ENCODE measurements around the gene NCAPD3. TPM values are rescaled to one million over a fixed set of nuclear protein-coding genes. Genes with fewer than 3 reads are reported as not detected.

Gene NCAPD3
- total and polyA plus RNA-seq, 2 donors (not counting 1 experiment from before 2014, with no cell fraction given) = 12.9 to 32.2 TPM

DNA sequence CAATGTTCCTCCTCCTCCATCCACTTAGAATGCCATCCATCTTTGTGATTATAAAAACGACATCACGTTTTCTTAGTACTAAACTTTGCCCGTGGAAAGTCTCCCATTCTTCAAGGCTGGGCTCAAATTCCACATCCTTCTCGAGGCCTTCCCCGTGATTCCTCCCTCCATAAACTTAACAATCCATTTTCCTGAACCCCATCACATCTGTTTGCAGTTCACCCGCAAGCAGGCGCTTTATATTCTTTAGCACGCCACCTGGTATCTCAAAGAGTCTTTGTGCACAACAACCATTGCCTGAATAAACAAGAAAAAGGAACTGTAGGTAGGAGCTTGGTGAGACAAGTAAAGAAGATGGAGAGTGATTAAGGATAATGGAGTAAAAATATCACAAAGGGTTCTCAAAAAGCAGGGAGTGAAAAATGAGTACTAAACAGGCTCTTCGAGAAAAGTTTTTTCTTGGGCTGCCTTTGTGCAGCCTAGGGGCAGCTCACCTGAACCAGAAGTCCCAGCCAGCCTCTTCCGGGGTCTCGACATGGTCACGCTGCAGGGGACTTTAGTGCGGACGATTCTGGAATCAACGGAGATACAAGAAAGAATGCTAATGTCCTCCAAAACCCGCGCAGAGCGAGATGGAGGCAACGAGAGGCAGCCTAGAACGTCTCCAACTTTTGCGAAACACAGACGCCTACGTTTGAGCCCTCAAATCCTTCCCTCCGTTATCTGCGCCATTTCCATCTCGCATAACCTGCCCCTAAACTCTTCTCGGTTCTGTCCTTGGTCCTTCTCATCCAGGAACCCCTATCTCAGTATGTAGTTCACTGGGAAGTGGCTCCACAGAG is 28.8 kb upstream of the NCAPD3 start:
- Mint-ChIP-seq H3K27ac (peak overlapping the region; percentile 18), H3K4me1 (peaks cover 28% of the 10 kb centered on the region), H3K9me3 (ENCODE audit: insufficient read depth) (no peaks in the 10 kb centered on the region), H3K27me3 (no peaks in the 10 kb centered on the region), H3K4me3 (peak overlapping the region; percentile 91)
- H2AFZ ChIP-seq (ENCODE audit: insufficient read depth, low read depth, low read length, poor library complexity, severe bottlenecking) = peak overlapping the region; percentile 95
- H3K4me2 ChIP-seq (replicated peaks; ENCODE audit: low read depth, low read length, poor library complexity, severe bottlenecking) = peak overlapping the region; percentile 94
- H3K4me1 ChIP-seq (ENCODE audit: control insufficient read depth in 2 of 2, insufficient read depth in 2 of 2, low read length in 2 of 2) = peaks cover 10 to 15% of the 10 kb centered on the region in 2 donors
- H4K20me1 ChIP-seq (ENCODE audit: control insufficient read depth, insufficient read depth, low read length, poor library complexity, severe bottlenecking) = no peaks in the 10 kb centered on the region
- 12% methylated on average over 18 of the region's 27 CpGs for WGBS (ENCODE audit: insufficient coverage)
- ATAC-seq (ENCODE audit: low read depth) (no peak), DNase-seq (no peak)
- peaks cover 7% of the 10 kb centered on the region for H3K79me2 ChIP-seq (ENCODE audit: control insufficient read depth, insufficient read depth, low read length)
- TF ChIP-seq, protein P1, sequence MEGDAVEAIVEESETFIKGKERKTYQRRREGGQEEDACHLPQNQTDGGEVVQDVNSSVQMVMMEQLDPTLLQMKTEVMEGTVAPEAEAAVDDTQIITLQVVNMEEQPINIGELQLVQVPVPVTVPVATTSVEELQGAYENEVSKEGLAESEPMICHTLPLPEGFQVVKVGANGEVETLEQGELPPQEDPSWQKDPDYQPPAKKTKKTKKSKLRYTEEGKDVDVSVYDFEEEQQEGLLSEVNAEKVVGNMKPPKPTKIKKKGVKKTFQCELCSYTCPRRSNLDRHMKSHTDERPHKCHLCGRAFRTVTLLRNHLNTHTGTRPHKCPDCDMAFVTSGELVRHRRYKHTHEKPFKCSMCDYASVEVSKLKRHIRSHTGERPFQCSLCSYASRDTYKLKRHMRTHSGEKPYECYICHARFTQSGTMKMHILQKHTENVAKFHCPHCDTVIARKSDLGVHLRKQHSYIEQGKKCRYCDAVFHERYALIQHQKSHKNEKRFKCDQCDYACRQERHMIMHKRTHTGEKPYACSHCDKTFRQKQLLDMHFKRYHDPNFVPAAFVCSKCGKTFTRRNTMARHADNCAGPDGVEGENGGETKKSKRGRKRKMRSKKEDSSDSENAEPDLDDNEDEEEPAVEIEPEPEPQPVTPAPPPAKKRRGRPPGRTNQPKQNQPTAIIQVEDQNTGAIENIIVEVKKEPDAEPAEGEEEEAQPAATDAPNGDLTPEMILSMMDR (IDR thresholded peaks at IDR 0.05) = no peak
- no peak for TF ChIP-seq EZH2 (IDR thresholded peaks at IDR 0.05; ENCODE audit: borderline replicate concordance, insufficient read depth, low read depth, low read length, poor library complexity, severe bottlenecking)
- no peak overlapping the region for H3K27ac ChIP-seq (ENCODE audit: low read length in 2 of 2)
- intact Hi-C loops (cut with micrococcal nuclease) = loop anchor here (1.0 to 2.0 kb wide), 5 partner anchors 24 to 183 kb away; partner anchors contain the start of genes GLB1L2, JAM3 and VPS26B
- ChIA-PET CTCF (interaction anchor here (1.0 to 3.3 kb wide), 8 partner anchors 9 to 42 kb away, joined by 3 to 14 read pairs (median 4); partner anchors contain the start of genes NCAPD3 and VPS26B), POLR2A (interaction anchor here (1.4 kb wide), 1 partner anchor 28 kb away, joined by 6 read pairs; the partner anchor contains the start of genes NCAPD3 and VPS26B)
- H3K36me3 ChIP-seq (replicated peaks in 1 of 2; ENCODE audit: control extremely low read depth in 1 of 2, control insufficient read depth in 1 of 2, extremely low read depth in 1 of 2, insufficient read depth in 2 of 2, low read length in 1 of 2) = peaks cover 0 to 29% of the 10 kb centered on the region in 2 experiments
- H3K27me3 ChIP-seq (replicated peaks in 1 of 4; ENCODE audit: control extremely low read depth in 1 of 4, control insufficient read depth in 3 of 4, insufficient read depth in 4 of 4, low read length in 3 of 4) = no peaks in the 10 kb centered on the region
- H3K9me3 ChIP-seq (ENCODE audit: control extremely low read depth in 1 of 3, control insufficient read depth in 2 of 3, insufficient read depth in 1 of 3, low read length in 2 of 3) = no peaks in the 10 kb centered on the region
- H3K9ac ChIP-seq (ENCODE audit: low read length) = peak overlapping the region; percentile 82
- peak overlapping the region; percentile 81 to 100 (median 93) for H3K4me3 ChIP-seq (ENCODE audit: control extremely low read depth in 1 of 5, extremely low read depth in 1 of 5, insufficient read depth in 1 of 5, low read depth in 2 of 5, low read length in 4 of 5)

DNA sequence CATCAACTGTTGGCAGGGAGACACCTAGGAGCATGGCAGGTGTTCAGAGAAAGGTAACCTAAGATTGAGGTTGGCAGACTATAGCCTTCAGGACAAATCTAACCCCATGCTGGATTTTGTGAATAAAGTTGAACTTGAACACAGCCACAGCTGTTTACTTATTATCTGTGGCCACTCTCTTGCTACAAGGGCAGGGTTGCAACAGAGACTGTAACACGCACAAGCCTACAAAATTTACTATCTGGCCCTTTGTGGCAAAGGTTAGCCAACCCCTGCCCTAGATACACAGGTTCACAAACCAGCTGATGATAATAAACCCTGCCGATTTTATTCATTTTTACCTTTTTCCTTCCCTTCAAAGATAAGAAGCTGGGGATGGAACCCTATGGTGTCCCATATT is 26.9 kb upstream of the NCAPD3 start:
- intact Hi-C loops (cut with micrococcal nuclease) = no loop called here
- Mint-ChIP-seq H3K4me3 (no peak overlapping the region), H3K4me1 (peaks cover 28% of the 10 kb centered on the region), H3K9me3 (ENCODE audit: insufficient read depth) (no peaks in the 10 kb centered on the region), H3K27me3 (no peaks in the 10 kb centered on the region), H3K27ac (no peak overlapping the region)
- Histone ChIP-seq H3K9ac (ENCODE audit: low read length) (no peak overlapping the region), H4K20me1 (ENCODE audit: control insufficient read depth, insufficient read depth, low read length, poor library complexity, severe bottlenecking) (no peaks in the 10 kb centered on the region), H3K27ac (ENCODE audit: low read length in 2 of 2) (no peak overlapping the region), H3K27me3 (replicated peaks in 1 of 4; ENCODE audit: control extremely low read depth in 1 of 4, control insufficient read depth in 3 of 4, insufficient read depth in 4 of 4, low read length in 3 of 4) (no peaks in the 10 kb centered on the region), H3K79me2 (ENCODE audit: control insufficient read depth, insufficient read depth, low read length) (peaks cover 7% of the 10 kb centered on the region), H3K4me1 (ENCODE audit: control insufficient read depth in 2 of 2, insufficient read depth in 2 of 2, low read length in 2 of 2) (peaks cover 10 to 15% of the 10 kb centered on the region in 2 donors), H2AFZ (ENCODE audit: insufficient read depth, low read depth, low read length, poor library complexity, severe bottlenecking) (no peak overlapping the region), H3K4me3 (ENCODE audit: control extremely low read depth in 1 of 5, extremely low read depth in 1 of 5, insufficient read depth in 1 of 5, low read depth in 2 of 5, low read length in 4 of 5) (no peak overlapping the region), H3K9me3 (ENCODE audit: control extremely low read depth in 1 of 3, control insufficient read depth in 2 of 3, insufficient read depth in 1 of 3, low read length in 2 of 3) (no peaks in the 10 kb centered on the region), H3K36me3 (replicated peaks in 1 of 2; ENCODE audit: control extremely low read depth in 1 of 2, control insufficient read depth in 1 of 2, extremely low read depth in 1 of 2, insufficient read depth in 2 of 2, low read length in 1 of 2) (peaks cover 0 to 44% of the 10 kb centered on the region in 2 experiments), H3K4me2 (replicated peaks; ENCODE audit: low read depth, low read length, poor library complexity, severe bottlenecking) (no peak overlapping the region)
- TF ChIP-seq EZH2 (IDR thresholded peaks at IDR 0.05; ENCODE audit: borderline replicate concordance, insufficient read depth, low read depth, low read length, poor library complexity, severe bottlenecking) = no peak
- TF ChIP-seq, protein P1 (IDR thresholded peaks at IDR 0.05) = no peak
- ChIA-PET CTCF (interaction anchor here (0.7 to 2.1 kb wide), 5 partner anchors 26 to 200 kb away, joined by 3 to 8 read pairs (median 3); partner anchors contain the start of genes NCAPD3 and VPS26B), POLR2A (no interaction called here)
- DNase-seq (no peak), ATAC-seq (ENCODE audit: low read depth) (no peak)
- WGBS (ENCODE audit: insufficient coverage) = 91% methylated on average over 2 of the region's 2 CpGs
